H1 (cell line): ENCODE results near the gene NUDT2. TPM values are rescaled to one million over a fixed set of nuclear protein-coding genes. Genes with fewer than 3 reads are reported as not detected.

Source experiments
- CTCF ChIA-PET: fragments of 300-600 bp; sonication (Branson Sonifier 250); formaldehyde crosslinking; loops from one replicate; lab custom pipeline; 2021; ENCODE audit not compliant: partially characterized antibody; lab: Charles Lee
- POLR2A ChIA-PET: fragments of 300-600 bp; sonication (Branson Sonifier 250); formaldehyde crosslinking; loops from one replicate; lab custom pipeline; 2021; ENCODE audit warnings: inconsistent platforms; ENCODE audit not compliant: partially characterized antibody; lab: Charles Lee
- DNase-seq, 2 experiments: peaks; one replicate each; pipeline versions ENCODE4 v3.0.0 to v3.0.0-alpha.2; 2010 to 2022; ENCODE audit warnings: low spot score in 2 of 2, low read depth in 1 of 2, mixed read lengths in 1 of 2
- FAIRE-seq: peaks from 2 replicates; lab custom pipeline; 2011; peaks lifted over from hg19 to GRCh38; lab: Jason Lieb, UNC
- H2AFZ ChIP-seq: 2 replicates; pipeline ENCODE4 v1.8.1; 2012; ENCODE audit warnings: low read length, inconsistent platforms
- H2AK5ac ChIP-seq: 2 replicates; pipeline ENCODE4 v1.6.1; 2013; ENCODE audit warnings: low read depth, low read length
- H2BK120ac ChIP-seq: replicated peaks from 2 replicates; pipeline ENCODE3; 2013; ENCODE audit warnings: low read depth, low read length, inconsistent platforms
- H2BK12ac ChIP-seq: 2 replicates; pipeline ENCODE4 v1.6.1; 2013; ENCODE audit warnings: low read depth, low read length
- H2BK15ac ChIP-seq: 2 replicates; pipeline ENCODE4 v1.6.1; 2013; ENCODE audit warnings: low read length
- H2BK20ac ChIP-seq: 2 replicates; pipeline ENCODE4 v1.6.1; 2013; ENCODE audit warnings: low read length
- H2BK5ac ChIP-seq: 2 replicates; pipeline ENCODE4 v1.6.1; 2013; ENCODE audit warnings: low read depth, low read length
- H3K14ac ChIP-seq: 2 replicates; pipeline ENCODE4 v1.6.1; 2013; ENCODE audit warnings: inconsistent platforms; ENCODE audit not compliant: insufficient read length
- H3K18ac ChIP-seq: 2 replicates; pipeline ENCODE4 v1.6.1; 2013; ENCODE audit warnings: low read length; ENCODE audit errors: extremely low read depth
- H3K23ac ChIP-seq: 2 replicates; pipeline ENCODE4 v1.6.1; 2013; ENCODE audit warnings: inconsistent platforms; ENCODE audit not compliant: insufficient read length
- H3K23me2 ChIP-seq: 2 replicates; pipeline ENCODE4 v1.6.1; 2013; ENCODE audit warnings: low read depth, low read length
- H3K27ac ChIP-seq: 2 replicates; pipeline ENCODE4 v1.6.1; 2011; ENCODE audit warnings: low read depth, low read length, inconsistent platforms
- H3K27me3 ChIP-seq, 4 experiments: replicated peaks in 1 of 4; 1 replicate in 1 of 4; 2 replicates in 3 of 4; pipeline versions ENCODE4 v1.6.1 to v1.8.1; 2011 to 2013; ENCODE audit warnings: low read length in 3 of 4, mild to moderate bottlenecking in 3 of 4, inconsistent platforms in 2 of 4, mixed read lengths in 2 of 4, moderate library complexity in 1 of 4; ENCODE audit not compliant: control insufficient read depth in 3 of 4, insufficient read depth in 3 of 4; ENCODE audit errors: extremely low read depth in 1 of 4
- H3K36me3 ChIP-seq, 4 experiments: 2 replicates each; pipeline versions ENCODE4 v1.6.1 to v1.8.1; 2011 to 2013; ENCODE audit warnings: mild to moderate bottlenecking in 4 of 4, low read length in 3 of 4, moderate library complexity in 2 of 4, control low read depth in 1 of 4, inconsistent platforms in 1 of 4; ENCODE audit not compliant: insufficient read depth in 4 of 4, control insufficient read depth in 2 of 4
- H3K4ac ChIP-seq: replicated peaks from 2 replicates; pipeline ENCODE3; 2013; ENCODE audit warnings: low read length, low read depth, mixed read lengths, inconsistent platforms; ENCODE audit not compliant: insufficient read length
- H3K4me1 ChIP-seq, 4 experiments: replicated peaks in 1 of 4; 1 replicate in 1 of 4; 2 replicates in 3 of 4; pipeline versions ENCODE4 v1.6.1 to v1.8.1; 2011 to 2013; ENCODE audit warnings: low read length in 3 of 4, inconsistent platforms in 2 of 4, mixed read lengths in 1 of 4; ENCODE audit not compliant: insufficient read depth in 4 of 4, control insufficient read depth in 3 of 4
- H3K4me2 ChIP-seq, 2 experiments: 2 replicates each; pipeline versions ENCODE4 v1.6.1 to v1.8.1; 2011 to 2013; ENCODE audit warnings: low read depth in 2 of 2, low read length in 2 of 2, control low read depth in 1 of 2, inconsistent platforms in 1 of 2, mild to moderate bottlenecking in 1 of 2; ENCODE audit not compliant: insufficient read depth in 1 of 2
- H3K4me3 ChIP-seq, 4 experiments: fragments of 200-600, 300-600 bp in 1 of 4; sonication (generic), shearing (Covaris generic), sonication (Bioruptor Twin) in 1 of 4; 2 replicates each; pipeline versions ENCODE4 v1.5.1 to v1.8.1; 2011 to 2016; ENCODE audit warnings: low read length in 4 of 4, low read depth in 3 of 4, control low read depth in 2 of 4, inconsistent platforms in 2 of 4, mild to moderate bottlenecking in 2 of 4, mixed read lengths in 1 of 4, moderate library complexity in 1 of 4; ENCODE audit not compliant: insufficient read depth in 2 of 4; ENCODE audit errors: extremely low read depth in 1 of 4
- H3K56ac ChIP-seq: replicated peaks from 2 replicates; pipeline ENCODE3; 2013; ENCODE audit warnings: low read depth, mild to moderate bottlenecking, mixed read lengths, low read length, inconsistent platforms; ENCODE audit not compliant: insufficient read length
- H3K79me1 ChIP-seq: 2 replicates; pipeline ENCODE4 v1.6.1; 2013; ENCODE audit warnings: low read depth, low read length, control low read depth
- H3K79me2 ChIP-seq, 2 experiments: 2 replicates each; pipeline versions ENCODE4 v1.6.1 to v1.8.1; 2012 to 2013; ENCODE audit warnings: low read length in 2 of 2, mild to moderate bottlenecking in 2 of 2, inconsistent platforms in 1 of 2; ENCODE audit not compliant: insufficient read depth in 2 of 2, control insufficient read depth in 1 of 2
- H3K9ac ChIP-seq, 4 experiments: replicated peaks in 1 of 4; 1 replicate in 1 of 4; 2 replicates in 3 of 4; pipeline versions ENCODE4 v1.6.1 to v1.8.1; 2011 to 2013; ENCODE audit warnings: low read depth in 3 of 4, low read length in 3 of 4, control low read depth in 2 of 4, mild to moderate bottlenecking in 2 of 4, moderate library complexity in 2 of 4, inconsistent platforms in 1 of 4; ENCODE audit errors: extremely low read depth in 1 of 4
- H3K9me3 ChIP-seq, 2 experiments: 2 replicates each; pipeline versions ENCODE4 v1.6.1 to v1.8.1; 2012 to 2013; ENCODE audit warnings: mild to moderate bottlenecking in 2 of 2, moderate library complexity in 2 of 2, control low read depth in 1 of 2, inconsistent platforms in 1 of 2, low read depth in 1 of 2, low read length in 1 of 2, mixed read lengths in 1 of 2; ENCODE audit not compliant: insufficient read depth in 2 of 2
- H4K20me1 ChIP-seq, 2 experiments: replicated peaks in 1 of 2; 2 replicates each; pipeline versions ENCODE3 to v1.8.1; 2011 to 2013; ENCODE audit warnings: inconsistent platforms in 2 of 2, low read length in 2 of 2, mild to moderate bottlenecking in 1 of 2; ENCODE audit not compliant: insufficient read depth in 2 of 2, control insufficient read depth in 1 of 2
- H4K5ac ChIP-seq: 2 replicates; pipeline ENCODE4 v1.6.1; 2013; ENCODE audit warnings: low read length, low read depth, mixed read lengths, inconsistent platforms; ENCODE audit not compliant: insufficient read length
- H4K8ac ChIP-seq: 2 replicates; pipeline ENCODE4 v1.8.0; 2013; ENCODE audit warnings: mild to moderate bottlenecking, moderate library complexity, low read length, inconsistent platforms; ENCODE audit not compliant: insufficient read depth; ENCODE audit errors: extremely low read depth
- H4K91ac ChIP-seq: replicated peaks from 2 replicates; pipeline ENCODE3; 2013; ENCODE audit warnings: low read length, mixed read lengths, inconsistent platforms; ENCODE audit not compliant: insufficient read length
- BACH1 ChIP-seq: IDR thresholded peaks from 2 replicates; pipeline ENCODE4 v1.6.1; 2012; ENCODE audit warnings: low read length, improper control_type of control experiment
- CHD1 ChIP-seq: IDR thresholded peaks from 2 replicates; pipeline ENCODE4 v1.6.1; 2012; ENCODE audit warnings: low read depth, low read length, improper control_type of control experiment
- CTBP2 ChIP-seq: IDR thresholded peaks from 2 replicates; pipeline ENCODE4 v1.7.0; 2011; ENCODE audit warnings: borderline replicate concordance, mild to moderate bottlenecking, moderate library complexity, mixed read lengths, low read length; ENCODE audit not compliant: insufficient read depth, insufficient read length
- GTF2F1 ChIP-seq: IDR thresholded peaks from 2 replicates; pipeline ENCODE4 v1.6.1; 2012; ENCODE audit warnings: low read depth, low read length, improper control_type of control experiment, borderline replicate concordance
- HDAC6 ChIP-seq: IDR thresholded peaks from one replicate; pipeline ENCODE4 v1.7.1; 2012; ENCODE audit warnings: low read depth, mild to moderate bottlenecking, inconsistent platforms, low read length, moderate library complexity
- KDM1A ChIP-seq: fragments of 200-600, 300-600 bp; sonication (generic); IDR thresholded peaks from 2 replicates; pipeline ENCODE4 v1.7.1; 2016; ENCODE audit warnings: mild to moderate bottlenecking, low read length, borderline replicate concordance
- NANOG ChIP-seq: IDR thresholded peaks from 2 replicates; pipeline ENCODE4 v1.6.1; 2011; ENCODE audit warnings: low read length, low read depth, mild to moderate bottlenecking, inconsistent platforms; ENCODE audit not compliant: insufficient read depth, poor library complexity, severe bottlenecking
- PHF8 ChIP-seq: fragments of 200-600 bp; sonication (generic); conservative IDR thresholded peaks from 2 replicates; pipeline ENCODE4 v1.7.1; 2012; ENCODE audit warnings: low read depth, mild to moderate bottlenecking, inconsistent platforms, low read length, moderate library complexity
- SIRT6 ChIP-seq: IDR thresholded peaks from one replicate; pipeline ENCODE4 v1.7.1; 2012; ENCODE audit warnings: low read length, inconsistent platforms
- SP2 ChIP-seq: IDR thresholded peaks from 2 replicates; pipeline ENCODE4 v1.6.1; 2012; ENCODE audit warnings: mild to moderate bottlenecking, low read length, inconsistent platforms
- WGBS, 2 experiments: shearing (Covaris generic) in 1 of 2; methylation state at CpG; one replicate each; pipeline versions ENCODE4 v1.1.6 to v1.1.7; 2013 to 2015; ENCODE audit warnings: low lambda C conversion rate in 2 of 2, mixed read lengths in 2 of 2, inconsistent platforms in 1 of 2, low coverage in 1 of 2, missing lambda C conversion rate in 1 of 2; ENCODE audit not compliant: insufficient replicate concordance in 2 of 2, insufficient coverage in 1 of 2, insufficient read length in 1 of 2; ENCODE audit errors: extremely low coverage in 1 of 2, missing lambda C conversion rate in 1 of 2; 5-methylcytosine and 5-hydroxymethylcytosine counted together
- polyA plus RNA-seq, 7 experiments: library from polyadenylated mRNA; depleted of rRNA in 3 of 7; stranded (reverse) in 5 of 7; unstranded in 2 of 7; fragments of >200 nt in 5 of 7; fragments of 200-250 nt in 2 of 7; gene quantifications; 1 replicate in 5 of 7; 2 replicates in 1 of 7; 4 replicates in 1 of 7; pipeline versions ENCODE4 v1.2.1 to v1.2.3, GENCODE V29; 2011 to 2013; ENCODE audit warnings: missing spikeins in 2 of 7, mixed read lengths in 2 of 7
- total RNA-seq: library from RNA; stranded (reverse); fragmentation: NEBNext Ultra II Directional; extraction: Animal tissue kit (Norgen Biotek cat#: 25700); gene quantifications from 2 replicates; pipeline ENCODE4 v1.2.1, GENCODE V29; 2021

The NUDT2 gene
- total and polyA plus RNA-seq, 2 of the 8 experiments (the other 6 are each of a cell fraction or from before 2014, with no cell fraction given) = 16.7 to 23.7 TPM

DNA sequence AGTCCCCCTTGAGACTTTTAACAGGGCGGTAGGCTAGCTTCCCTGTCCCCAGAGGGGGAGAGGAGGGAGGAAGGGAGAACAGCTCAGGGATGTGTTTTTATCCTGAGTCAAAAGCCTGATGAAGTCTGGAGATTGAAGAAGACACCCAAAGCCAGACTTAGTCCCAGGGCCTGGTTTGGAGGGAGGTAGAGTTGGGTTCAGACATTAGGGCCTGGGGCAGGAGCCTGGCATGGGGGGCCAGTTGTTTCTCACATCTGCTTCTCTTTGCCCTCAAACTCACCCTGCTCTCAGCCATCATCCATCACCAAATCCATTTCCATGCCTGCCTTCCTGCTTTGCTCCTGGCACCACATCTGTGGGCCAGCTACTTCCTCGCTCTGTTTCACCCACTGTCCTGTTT, 44.4 kb downstream of the NUDT2 start:
- Histone ChIP-seq H3K36me3 (peaks cover 0 to 9% (median 0%) of the 10 kb centered on the region in 4 experiments; a peak in 1 of 8 replicates), H2AK5ac (no peak overlapping the region), H2BK15ac (no peak overlapping the region), H3K14ac (no peak overlapping the region), H3K4me2 (no peak overlapping the region), H4K5ac (no peak overlapping the region), H2AFZ (no peak overlapping the region), H2BK120ac (no peak overlapping the region), H4K91ac (no peak overlapping the region), H3K18ac (no peak overlapping the region), H3K4ac (no peak overlapping the region), H4K8ac (no peak overlapping the region), H3K23ac (no peak overlapping the region), H3K4me3 (no peak overlapping the region), H3K79me2 (no peaks in the 10 kb centered on the region), H3K27me3 (peaks cover 0 to 6% (median 3%) of the 10 kb centered on the region in 4 experiments; a peak in 3 of 7 replicates), H2BK20ac (no peak overlapping the region), H3K4me1 (peaks cover 3 to 4% (median 3%) of the 10 kb centered on the region in 4 experiments; a peak in 6 of 7 replicates), H3K56ac (no peak overlapping the region), H2BK12ac (no peak overlapping the region), H3K79me1 (no peaks in the 10 kb centered on the region; the same call in 1 of the 2 replicates), H3K23me2 (peaks cover 13% of the 10 kb centered on the region), H3K9me3 (no peaks in the 10 kb centered on the region; a peak in 1 of 4 replicates), H3K27ac (no peak overlapping the region), H3K9ac (no peak overlapping the region), H2BK5ac (no peak overlapping the region), H4K20me1 (peaks cover 0 to 4% of the 10 kb centered on the region in 2 experiments)
- 82% methylated on average over 1 of the region's 2 CpGs; no CpG with 5 or more reads in 1 of the 2 experiments for WGBS, 2 experiments
- no peak for FAIRE-seq
- ChIA-PET POLR2A (interaction anchor here (1.0 to 3.4 kb wide), 2 partner anchors 10 to 24 kb away, joined by 3 to 18 read pairs; no protein-coding TSS in a partner anchor), CTCF (interaction anchor here (1.6 to 19.4 kb wide), 6 partner anchors 9 to 120 kb away, joined by 5 to 350 read pairs (median 44); no protein-coding TSS in a partner anchor)
- DNase-seq = no peak
- TF ChIP-seq CHD1 (no peak), NANOG (no peak), KDM1A (no peak), CTBP2 (no peak), SP2 (no peak), SIRT6 (no peak), BACH1 (no peak), PHF8 (no peak), HDAC6 (no peak), GTF2F1 (no peak)
